ENCODE measurements around the gene RGS7.

RGS7 gene

GRCh38 chr1:240968864-240969263, 388.1 kb downstream of the RGS7 start:
- no peak for FAIRE-seq

GRCh38 chr1:240967070-240967724, 389.8 kb downstream of the RGS7 start:
- no peak for FAIRE-seq

GRCh38 chr1:240965581-240966091, 391.4 kb downstream of the RGS7 start:
- no peak for FAIRE-seq

GRCh38 chr1:240962086-240962485, 394.9 kb downstream of the RGS7 start:
- FAIRE-seq: no peak

GRCh38 chr1:240956424-240956823, 400.6 kb downstream of the RGS7 start:
- FAIRE-seq: no peak

GRCh38 chr1:240956020-240956419, 401.0 kb downstream of the RGS7 start:
- no peak for FAIRE-seq

- no peak for FAIRE-seq
Observed at GRCh38 chr1:240947438-240948224, 409.4 kb downstream of the RGS7 start.

GRCh38 chr1:240946926-240947325, 410.1 kb downstream of the RGS7 start:
- no peak for FAIRE-seq

- no peak for FAIRE-seq
Observed at GRCh38 chr1:240942901-240943300, 414.1 kb downstream of the RGS7 start.

- no peak for FAIRE-seq
Observed at GRCh38 chr1:240941701-240942370, 415.2 kb downstream of the RGS7 start.

GRCh38 chr1:240936911-240937668, 419.9 kb downstream of the RGS7 start:
- FAIRE-seq: no peak

GRCh38 chr1:240935920-240936319, 421.1 kb downstream of the RGS7 start:
- FAIRE-seq: no peak

- FAIRE-seq: no peak
Observed at GRCh38 chr1:240931031-240931430, 426.0 kb downstream of the RGS7 start.

GRCh38 chr1:240928265-240928664, 428.7 kb downstream of the RGS7 start:
- no peak for FAIRE-seq

GRCh38 chr1:240927821-240928220, 429.2 kb downstream of the RGS7 start:
- FAIRE-seq: no peak

GRCh38 chr1:240925273-240925672, 431.7 kb downstream of the RGS7 start:
- no peak for FAIRE-seq

- FAIRE-seq: no peak
Observed at GRCh38 chr1:240917976-240918375, 439.0 kb downstream of the RGS7 start.

- FAIRE-seq: no peak
Observed at GRCh38 chr1:240914506-240914905, 442.5 kb downstream of the RGS7 start.

GRCh38 chr1:240912821-240913220, 444.2 kb downstream of the RGS7 start:
- no peak for FAIRE-seq

- no peak for FAIRE-seq
Observed at GRCh38 chr1:240909701-240910457, 447.1 kb downstream of the RGS7 start.

- FAIRE-seq: no peak
Observed at GRCh38 chr1:240906477-240906876, 450.5 kb downstream of the RGS7 start.

GRCh38 chr1:240905225-240905765, 451.7 kb downstream of the RGS7 start:
- no peak for FAIRE-seq
